CD4-positive, alpha-beta T cell treated with Interleukin-17A for 1 hour (primary cell): ENCODE results near the gene TBC1D22A.

ENCODE experiments used
- DNase-seq: peaks from one replicate; pipeline ENCODE4 v3.0.0-alpha.2; 2020

The TBC1D22A gene

GRCh38 chr22:47052236-47053012, 290.0 kb downstream of the TBC1D22A start:
- no peak for DNase-seq

DNA sequence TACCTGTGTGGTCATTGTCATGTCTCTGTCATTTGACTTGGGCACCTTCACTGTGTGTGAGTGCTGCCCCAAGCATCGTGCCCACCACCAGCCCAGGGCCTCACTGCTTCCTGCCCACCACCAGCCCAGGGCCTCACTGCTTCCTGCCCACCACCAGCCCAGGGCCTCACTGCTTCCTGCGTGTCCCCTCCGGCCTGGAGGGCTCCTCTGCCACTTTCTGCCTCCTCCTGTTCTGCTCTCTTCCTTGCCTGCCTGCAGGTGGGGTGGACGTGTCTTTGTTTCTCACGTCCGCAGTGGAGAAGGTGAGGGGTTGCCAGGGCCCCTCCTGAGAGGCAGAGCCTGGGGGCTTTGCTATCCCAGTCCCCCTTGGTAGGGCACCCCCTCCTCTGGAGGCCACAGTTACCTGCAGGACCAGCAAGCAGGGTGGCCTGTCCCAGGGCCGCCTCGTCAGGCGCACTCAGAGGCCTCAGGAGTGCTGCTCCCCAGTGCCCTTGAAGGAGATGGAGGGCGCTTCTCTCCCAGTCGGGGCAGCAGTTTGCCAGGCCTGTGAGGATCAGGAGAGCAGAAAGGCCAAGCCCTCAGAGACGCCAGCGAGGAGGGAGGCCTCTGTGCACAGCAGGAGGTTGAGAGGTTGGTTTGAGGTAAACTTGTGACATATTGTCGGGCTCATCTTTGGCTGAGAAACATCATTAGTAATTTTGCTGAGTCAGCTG, 290.7 kb downstream of the TBC1D22A start:
- DNase-seq: no peak

DNA sequence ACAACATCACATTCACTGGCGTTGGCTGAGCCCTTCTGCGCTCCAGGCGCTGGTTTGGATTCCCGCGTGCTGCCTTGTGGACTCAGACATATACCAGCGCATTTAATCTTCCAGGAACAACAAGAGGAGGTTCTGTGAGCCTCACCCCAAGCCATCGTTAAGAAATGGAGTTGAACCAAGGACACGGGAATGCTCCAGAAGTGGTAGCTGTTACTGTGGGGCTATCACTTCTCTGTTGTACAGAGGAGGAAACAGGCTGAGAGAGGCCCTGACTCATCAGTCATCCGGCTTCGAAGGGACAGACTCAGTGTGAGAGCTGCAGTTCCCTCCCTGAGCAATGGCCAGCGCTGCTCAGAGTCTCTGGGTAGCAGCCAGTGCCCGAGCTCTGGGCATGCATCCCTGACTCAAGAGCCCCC, 291.3 kb downstream of the TBC1D22A start:
- DNase-seq: no peak

GRCh38 chr22:47054231-47055072, 292.0 kb downstream of the TBC1D22A start:
- no peak for DNase-seq

DNA sequence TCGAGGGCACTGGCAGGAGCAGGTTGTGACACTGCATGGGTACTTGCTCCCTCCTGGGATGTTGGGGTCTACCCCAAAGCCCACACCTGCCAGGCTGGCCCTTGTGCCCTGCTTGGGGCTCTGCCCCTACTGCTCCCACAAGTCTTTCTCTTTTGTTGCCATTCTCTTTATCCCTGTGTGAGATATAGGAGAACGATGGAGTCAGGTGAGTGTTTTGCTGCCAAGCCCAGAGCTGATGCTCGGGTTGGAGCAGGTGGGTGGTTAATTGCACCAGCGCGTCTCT, 292.6 kb downstream of the TBC1D22A start:
- no peak for DNase-seq

DNA sequence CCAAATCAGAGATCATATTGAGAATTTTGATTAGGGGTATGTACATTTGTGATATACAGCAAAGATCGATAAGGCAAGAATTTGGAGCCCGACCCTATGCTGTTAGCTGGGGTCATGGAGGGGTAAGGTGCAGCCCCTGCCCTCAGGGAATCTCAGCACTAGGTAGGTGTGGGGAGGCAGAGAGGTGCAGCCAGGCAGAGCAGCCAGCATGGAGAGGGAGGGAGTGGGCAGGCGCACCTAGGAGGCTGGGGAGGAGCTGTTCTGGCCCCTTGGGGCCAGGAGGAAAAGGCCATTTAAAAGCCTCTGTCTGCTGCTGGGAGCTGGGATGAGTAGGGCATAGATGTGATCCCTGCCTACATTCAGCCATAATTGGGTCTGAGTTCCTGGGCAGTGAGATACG, 293.0 kb downstream of the TBC1D22A start:
- no peak for DNase-seq

DNA sequence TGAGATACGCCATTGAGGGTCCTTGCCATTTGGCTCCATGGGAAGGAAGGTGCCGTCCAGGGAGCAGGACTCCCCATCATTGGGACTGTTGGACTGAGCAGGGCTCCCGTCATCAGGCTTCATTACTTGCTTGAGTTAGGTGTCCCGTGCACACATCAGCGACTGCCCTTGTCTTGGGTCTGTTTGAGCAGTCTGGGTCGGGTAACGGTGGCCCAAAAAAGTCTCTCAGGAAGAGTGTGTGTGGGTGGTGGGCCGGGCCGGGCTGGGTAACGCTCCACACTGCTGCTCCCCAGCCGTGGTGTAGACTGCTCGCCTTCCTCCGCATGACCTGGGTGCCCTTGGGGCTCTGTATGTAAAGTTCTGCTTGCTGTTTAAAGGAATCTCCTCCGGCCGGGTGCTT, 293.5 kb downstream of the TBC1D22A start:
- DNase-seq: no peak

- DNase-seq: no peak
These were observed 293.9 kb downstream of the TBC1D22A start for GRCh38 chr22:47056361-47056760.

DNA sequence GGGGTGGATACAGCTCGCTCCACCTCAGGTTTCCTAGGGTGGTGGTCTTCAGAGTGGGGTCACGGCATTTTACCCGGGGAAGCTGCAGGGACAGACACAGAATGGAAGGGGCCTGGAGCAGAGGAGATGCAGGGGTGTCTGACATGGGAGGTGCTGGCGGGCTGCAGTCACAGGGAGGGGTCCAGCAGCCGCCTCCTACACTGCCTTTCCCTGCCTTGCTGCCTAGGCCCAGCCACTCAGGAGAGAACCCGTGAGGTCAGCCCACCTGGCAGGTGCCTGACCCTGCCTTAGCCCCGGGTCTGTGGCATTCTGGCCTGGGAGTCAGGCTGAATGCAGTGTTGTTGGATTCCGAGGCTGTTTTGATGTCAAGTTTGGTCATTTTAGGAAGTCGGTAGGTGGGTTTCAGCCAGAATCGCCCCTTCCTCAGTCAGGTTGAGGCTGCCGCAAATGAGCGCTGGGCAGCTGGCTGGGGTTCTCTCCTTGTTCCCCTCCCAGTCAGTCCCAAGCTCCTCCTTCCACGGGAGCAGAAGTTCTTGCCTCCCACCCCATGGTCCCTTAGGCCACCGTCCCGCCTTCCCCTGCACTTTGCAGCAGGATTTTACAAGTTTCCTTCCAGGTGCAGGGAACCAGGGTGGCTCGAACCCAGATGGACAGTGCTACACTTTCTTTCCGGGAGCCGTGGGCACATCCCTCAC, 294.5 kb downstream of the TBC1D22A start:
- no peak for DNase-seq

DNA sequence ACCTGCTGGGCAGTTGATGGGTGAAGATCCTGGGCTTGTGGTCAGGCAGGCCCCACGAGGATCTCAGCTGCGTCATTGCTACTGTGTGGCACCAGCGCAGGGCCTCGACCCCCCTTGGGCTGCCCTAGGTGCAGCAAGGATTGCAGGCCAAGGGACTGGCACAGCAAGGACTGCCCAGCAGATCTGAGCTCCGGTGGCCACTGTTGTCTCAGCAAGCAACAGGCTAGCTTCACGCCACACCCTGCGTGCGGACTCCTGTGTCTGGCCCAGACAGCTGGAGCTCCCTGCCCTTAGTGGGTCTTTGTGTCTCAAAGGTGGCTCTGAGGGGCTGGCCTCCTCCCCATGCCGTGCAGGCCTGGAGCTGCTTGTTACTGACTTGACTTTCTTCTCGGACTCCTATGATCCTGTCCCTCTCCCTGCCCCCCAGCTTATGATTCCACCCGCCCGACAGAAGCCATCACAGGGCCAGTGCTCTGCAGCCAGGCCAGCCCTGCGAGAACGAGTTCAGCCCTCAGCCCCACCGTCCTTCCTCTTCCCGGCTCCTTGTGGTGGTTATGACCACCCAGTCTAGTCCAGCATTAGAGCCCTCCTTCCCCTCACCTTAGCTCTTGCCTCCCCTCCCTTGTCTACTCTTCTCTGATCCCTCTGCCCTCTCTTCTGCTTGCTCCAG, 295.6 kb downstream of the TBC1D22A start:
- no peak for DNase-seq

- no peak for DNase-seq
These were observed 296.6 kb downstream of the TBC1D22A start for GRCh38 chr22:47059076-47059475.

DNA sequence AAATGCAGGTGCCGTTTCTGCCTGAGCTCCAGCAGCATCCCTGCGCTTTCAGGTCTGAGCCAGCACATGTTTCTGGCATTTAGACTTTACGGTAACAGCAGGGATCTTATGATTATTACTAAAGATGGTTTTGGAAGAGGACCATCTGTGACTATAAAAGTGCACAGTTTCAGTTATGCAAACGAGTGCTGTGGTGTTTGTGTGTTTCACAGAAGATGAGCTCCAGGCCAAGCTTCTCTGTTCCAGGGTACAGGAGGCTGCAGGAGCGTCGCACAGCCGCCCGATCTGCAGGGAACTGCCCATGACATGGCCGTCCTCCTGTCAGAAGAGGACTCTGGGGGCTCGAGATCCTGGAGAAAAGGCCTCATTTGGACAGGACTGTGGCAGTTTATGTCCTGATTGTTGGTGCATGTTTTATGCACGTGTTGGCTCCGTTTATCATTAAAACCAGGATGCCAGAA, 297.3 kb downstream of the TBC1D22A start:
- DNase-seq: no peak

GRCh38 chr22:47060718-47061117, 298.3 kb downstream of the TBC1D22A start:
- DNase-seq: no peak

GRCh38 chr22:47061226-47061625, 298.8 kb downstream of the TBC1D22A start:
- DNase-seq: no peak

GRCh38 chr22:47062126-47062525, 299.7 kb downstream of the TBC1D22A start:
- no peak for DNase-seq

DNA sequence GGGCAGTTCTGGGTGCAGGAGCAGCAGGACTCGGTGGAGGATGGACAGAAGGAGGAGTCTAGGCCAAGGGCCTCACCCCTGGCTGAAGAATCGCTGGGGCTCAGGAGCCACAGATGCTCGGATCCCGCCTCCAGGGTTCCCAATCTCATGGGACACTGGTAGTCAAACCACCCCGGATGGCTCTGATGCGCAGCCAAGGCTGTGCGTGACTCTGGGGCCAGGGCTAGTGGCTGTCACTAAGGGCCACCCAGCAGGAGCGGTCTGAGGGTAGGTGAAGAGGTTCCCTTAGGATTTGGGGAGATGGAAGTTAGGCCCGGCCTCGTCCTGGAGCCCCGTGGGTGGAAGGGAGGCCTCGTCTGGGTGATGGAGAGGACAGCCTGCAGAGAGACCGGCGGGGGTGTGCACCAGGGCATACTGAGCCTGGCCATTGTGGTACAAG, 300.6 kb downstream of the TBC1D22A start:
- DNase-seq: no peak

DNA sequence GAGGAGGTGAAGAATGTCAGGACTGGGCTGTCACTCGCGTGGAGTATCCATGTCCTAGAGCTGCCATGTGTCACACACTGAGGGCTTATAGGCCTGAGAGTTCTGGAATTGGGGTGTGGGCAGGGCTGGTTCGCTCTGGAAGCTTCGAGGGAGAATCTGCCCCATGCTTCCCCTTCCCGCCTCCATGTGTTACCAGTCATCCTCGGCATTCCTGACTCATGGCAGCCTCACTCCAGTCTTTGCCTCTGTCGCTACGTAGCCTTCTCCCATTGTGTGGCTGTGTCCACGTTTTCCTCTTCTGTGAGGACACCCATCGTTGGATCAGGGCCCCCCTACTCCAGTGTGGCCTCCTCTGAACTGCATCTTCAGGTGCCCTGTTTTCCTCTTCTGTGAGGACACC, 301.2 kb downstream of the TBC1D22A start:
- no peak for DNase-seq

DNA sequence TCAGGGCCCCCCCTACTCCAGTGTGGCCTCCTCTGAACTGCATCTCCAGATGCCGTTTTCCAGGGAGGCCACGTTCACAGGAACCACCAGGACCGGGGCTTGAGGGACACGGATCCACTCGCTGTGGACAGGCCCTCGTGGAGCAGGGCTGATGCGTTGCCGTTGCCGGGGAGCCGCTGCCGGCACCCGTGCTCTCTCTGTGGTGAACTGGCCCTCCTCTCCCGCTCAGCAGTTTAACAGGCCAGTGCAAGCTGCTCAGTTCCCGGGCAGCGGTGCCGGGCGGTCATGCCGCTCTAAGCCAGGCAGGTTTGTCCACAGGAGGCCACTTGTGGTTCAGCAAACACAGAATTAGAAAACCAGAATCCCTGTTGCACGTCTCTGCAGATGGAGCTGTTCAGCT, 301.6 kb downstream of the TBC1D22A start:
- DNase-seq: no peak

DNA sequence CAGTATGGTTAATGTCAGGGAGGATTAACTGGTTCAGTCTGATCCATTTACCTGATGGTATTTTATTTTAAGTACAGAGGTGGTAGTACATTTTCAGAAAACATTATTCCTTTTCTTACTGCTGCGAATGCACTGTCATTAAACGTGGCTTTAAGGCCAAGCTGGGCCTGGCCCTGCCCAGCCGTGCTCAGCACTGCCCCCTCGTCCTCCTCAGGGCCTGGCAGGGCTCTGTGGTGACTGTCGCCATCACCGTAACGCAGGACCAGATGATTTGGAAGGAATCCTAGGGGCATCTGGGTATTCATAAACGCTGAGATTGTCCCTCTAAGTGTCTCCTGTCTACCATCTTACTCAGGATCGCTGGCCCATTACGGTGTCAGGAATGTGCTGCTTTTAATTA, 302.0 kb downstream of the TBC1D22A start:
- DNase-seq: no peak

GRCh38 chr22:47065756-47066615, 303.5 kb downstream of the TBC1D22A start:
- DNase-seq: no peak

- DNase-seq: no peak
These were observed 304.1 kb downstream of the TBC1D22A start for GRCh38 chr22:47066616-47066905.
